ENCODE data around the gene TMEM240.
"Not testable (repeated sequence)": the region's sequence is repeated elsewhere in the genome, so short reads cannot be mapped to it uniquely, and the experiment has no call there.

The TMEM240 gene

GRCh38 chr1:1505366-1505798, 35.0 kb downstream of the TMEM240 start:
- DNase-seq (ENCODE audit: low read depth in 2 of 3, low spot score in 1 of 3): peak in 1 of 3 donors; percentile 19

- peak; percentile 71 to 77 (median 73) for DNase-seq (ENCODE audit: low read depth in 2 of 3, low spot score in 1 of 3)
Measured at GRCh38 chr1:1504777-1505365, 35.6 kb downstream of the TMEM240 start.

- not testable (repeated sequence) for DNase-seq (ENCODE audit: low read depth in 2 of 3, low spot score in 1 of 3)
Measured at GRCh38 chr1:1495461-1495975, 44.9 kb downstream of the TMEM240 start.

- DNase-seq (ENCODE audit: low read depth in 2 of 3, low spot score in 1 of 3): not testable (repeated sequence)
Measured at GRCh38 chr1:1494311-1494710, 46.1 kb downstream of the TMEM240 start.

- no peak for DNase-seq (ENCODE audit: low read depth in 2 of 3, low spot score in 1 of 3)
Measured at GRCh38 chr1:1491601-1492000, 48.8 kb downstream of the TMEM240 start.

- DNase-seq (ENCODE audit: low read depth in 2 of 3, low spot score in 1 of 3): no peak
Measured at GRCh38 chr1:1490633-1491230, 49.7 kb downstream of the TMEM240 start.

GRCh38 chr1:1489861-1490260, 50.6 kb downstream of the TMEM240 start:
- no peak for DNase-seq (ENCODE audit: low read depth in 2 of 3, low spot score in 1 of 3)

- DNase-seq (ENCODE audit: low read depth in 2 of 3, low spot score in 1 of 3): no peak
Measured at GRCh38 chr1:1489231-1489630, 51.2 kb downstream of the TMEM240 start.

GRCh38 chr1:1487701-1488100, 52.7 kb downstream of the TMEM240 start:
- no peak for DNase-seq (ENCODE audit: low read depth in 2 of 3, low spot score in 1 of 3)

- not testable (repeated sequence) for DNase-seq (ENCODE audit: low read depth in 2 of 3, low spot score in 1 of 3)
Measured at GRCh38 chr1:1485755-1486317, 54.6 kb downstream of the TMEM240 start.

GRCh38 chr1:1484976-1485750, 55.3 kb downstream of the TMEM240 start:
- DNase-seq (ENCODE audit: low read depth in 2 of 3, low spot score in 1 of 3): not testable (repeated sequence)

All from stimulated activated CD4-positive, alpha-beta T cell treated with anti-CD3 and anti-CD28 coated beads, Interleukin-12 subunit alpha, Interleukin-12 subunit beta, amount 100 ng/mL, for 48 hours (primary cell).